B cell (primary cell): Measurements from ENCODE around the gene C6orf58. TPM values are rescaled to one million over a fixed set of nuclear protein-coding genes. Genes with fewer than 3 reads are reported as not detected.

ENCODE experiments used
- ATAC-seq: fragments of 200-7000 bp; cut with Tn5 transposase; one replicate; pipeline ENCODE4 v1.10.0; 2021; ENCODE audit warnings: low read depth, mild to moderate bottlenecking, moderate number of reproducible peaks, moderate library complexity
- CTCF ChIA-PET: fragments of 350-600 bp; sonication (Branson Sonifier 250); formaldehyde crosslinking; loops from one replicate; lab custom pipeline; 2021; ENCODE audit warnings: antibody characterized with exemption, inconsistent platforms; lab: Charles Lee
- POLR2A ChIA-PET: fragments of 350-600 bp; sonication (Branson Sonifier 250); formaldehyde crosslinking; loops from one replicate; lab custom pipeline; 2021; ENCODE audit warnings: antibody characterized with exemption; lab: Charles Lee
- DNase-seq: peaks from one replicate; pipeline ENCODE4 v3.0.0; 2013
- H2AFZ ChIP-seq: 2 replicates; pipeline ENCODE4 v1.6.1; 2012; ENCODE audit warnings: mild to moderate bottlenecking, low read depth, low read length; ENCODE audit not compliant: insufficient read depth, poor library complexity, severe bottlenecking
- H3K27ac ChIP-seq, 2 donors: 1 replicate in 1 of 2; 2 replicates in 1 of 2; pipeline ENCODE4 v1.5.1; 2012 to 2013; ENCODE audit warnings: low read length in 2 of 2, mild to moderate bottlenecking in 2 of 2, moderate library complexity in 1 of 2
- H3K27me3 ChIP-seq, 4 experiments: fragments of 200-600 bp in 1 of 4; sonication (generic) in 1 of 4; replicated peaks in 1 of 4; 1 replicate in 2 of 4; 2 replicates in 2 of 4; pipeline versions ENCODE4 v1.6.1 to v1.7.0; 2013 to 2016; ENCODE audit warnings: low read length in 3 of 4, mild to moderate bottlenecking in 2 of 4, mixed read lengths in 1 of 4, moderate library complexity in 1 of 4; ENCODE audit not compliant: insufficient read depth in 4 of 4, control insufficient read depth in 3 of 4; ENCODE audit errors: control extremely low read depth in 1 of 4
- H3K36me3 ChIP-seq, 2 experiments: replicated peaks in 1 of 2; 1 replicate in 1 of 2; 2 replicates in 1 of 2; pipeline versions ENCODE4 v1.6.1 to v1.7.1; 2013; ENCODE audit warnings: low read length in 1 of 2; ENCODE audit not compliant: insufficient read depth in 2 of 2, control insufficient read depth in 1 of 2; ENCODE audit errors: control extremely low read depth in 1 of 2, extremely low read depth in 1 of 2
- H3K4me1 ChIP-seq, 2 donors: fragments of 200-600 bp in 1 of 2; sonication (generic) in 1 of 2; 1 replicate in 1 of 2; 2 replicates in 1 of 2; pipeline versions ENCODE4 v1.5.1 to v1.6.1; 2013 to 2017; ENCODE audit warnings: low read length in 2 of 2; ENCODE audit not compliant: control insufficient read depth in 2 of 2, insufficient read depth in 2 of 2
- H3K4me2 ChIP-seq: replicated peaks from 2 replicates; pipeline ENCODE3; 2012; ENCODE audit warnings: mild to moderate bottlenecking, low read depth, low read length; ENCODE audit not compliant: poor library complexity, severe bottlenecking
- H3K4me3 ChIP-seq, 5 experiments: fragments of 200-600 bp in 1 of 5; sonication (generic) in 1 of 5; 1 replicate in 3 of 5; 2 replicates in 2 of 5; pipeline versions ENCODE4 v1.5.1 to v1.7.0; 2011 to 2016; ENCODE audit warnings: low read length in 4 of 5, mild to moderate bottlenecking in 4 of 5, low read depth in 2 of 5, control low read depth in 1 of 5, moderate library complexity in 1 of 5; ENCODE audit not compliant: insufficient read depth in 1 of 5; ENCODE audit errors: control extremely low read depth in 1 of 5, extremely low read depth in 1 of 5
- H3K79me2 ChIP-seq: fragments of 200-600 bp; sonication (generic); one replicate; pipeline ENCODE4 v1.6.0; 2016; ENCODE audit warnings: low read length; ENCODE audit not compliant: control insufficient read depth, insufficient read depth
- H3K9ac ChIP-seq: fragments of 200-600 bp; sonication (generic); 2 replicates; pipeline ENCODE4 v1.6.1; 2017; ENCODE audit warnings: mild to moderate bottlenecking, low read length, moderate library complexity
- H3K9me3 ChIP-seq, 3 donors: one replicate each; pipeline versions ENCODE4 v1.6.1 to v1.7.1; 2013; ENCODE audit warnings: low read length in 2 of 3; ENCODE audit not compliant: control insufficient read depth in 2 of 3, insufficient read depth in 1 of 3; ENCODE audit errors: control extremely low read depth in 1 of 3
- H4K20me1 ChIP-seq: 2 replicates; pipeline ENCODE4 v1.6.0; 2012; ENCODE audit warnings: mild to moderate bottlenecking, low read length; ENCODE audit not compliant: insufficient read depth, control insufficient read depth, poor library complexity, severe bottlenecking
- H3K27ac Mint-ChIP-seq: one replicate; pipeline ENCODE4 v1.8.0; 2021; ENCODE audit warnings: mixed read lengths
- H3K27me3 Mint-ChIP-seq: one replicate; pipeline ENCODE4 v1.8.0; 2021; ENCODE audit warnings: mixed read lengths
- H3K4me1 Mint-ChIP-seq: one replicate; pipeline ENCODE4 v1.8.0; 2021; ENCODE audit warnings: mixed read lengths
- H3K4me3 Mint-ChIP-seq: one replicate; pipeline ENCODE4 v1.8.0; 2021; ENCODE audit warnings: mixed read lengths
- H3K9me3 Mint-ChIP-seq: one replicate; pipeline ENCODE4 v1.8.0; 2022; ENCODE audit warnings: mixed read lengths; ENCODE audit not compliant: insufficient read depth
- EZH2 ChIP-seq: IDR thresholded peaks from 2 replicates; pipeline ENCODE4 v1.6.1; 2012; ENCODE audit warnings: borderline replicate concordance, low read depth, mild to moderate bottlenecking, moderate library complexity, low read length; ENCODE audit not compliant: insufficient read depth, poor library complexity, severe bottlenecking
- WGBS: methylation state at CpG from one replicate; pipeline ENCODE4 v1.1.5; 2013; ENCODE audit warnings: missing lambda C conversion rate; ENCODE audit not compliant: insufficient coverage; 5-methylcytosine and 5-hydroxymethylcytosine counted together
- intact Hi-C: fragments of 100-400 bp; cut with micrococcal nuclease; formaldehyde crosslinking; loops from one replicate; pipeline ENCODE4 v1.10.0; 2022
- polyA plus RNA-seq: library from polyadenylated mRNA; depleted of rRNA; stranded (reverse); fragments of >200 nt; gene quantifications from 2 replicates; pipeline ENCODE4 v1.2.3, GENCODE V29; 2012
- total RNA-seq, 2 donors: library from RNA; stranded (reverse); fragments of 120-200 nt in 1 of 2; gene quantifications; 1 replicate in 1 of 2; 2 replicates in 1 of 2; pipeline versions ENCODE4 v1.2.3 to v1.2.4, GENCODE V29; 2013 to 2022
- TF ChIP-seq, protein P1 (sequence below): fragments of 200-600 bp; IDR thresholded peaks from one replicate; pipeline ENCODE4 v1.8.0; 2022; ENCODE audit warnings: antibody characterized with exemption, mild to moderate bottlenecking

Gene C6orf58
- total and polyA plus RNA-seq, 2 donors (not counting 1 experiment from before 2014, with no cell fraction given) = not detected

DNA sequence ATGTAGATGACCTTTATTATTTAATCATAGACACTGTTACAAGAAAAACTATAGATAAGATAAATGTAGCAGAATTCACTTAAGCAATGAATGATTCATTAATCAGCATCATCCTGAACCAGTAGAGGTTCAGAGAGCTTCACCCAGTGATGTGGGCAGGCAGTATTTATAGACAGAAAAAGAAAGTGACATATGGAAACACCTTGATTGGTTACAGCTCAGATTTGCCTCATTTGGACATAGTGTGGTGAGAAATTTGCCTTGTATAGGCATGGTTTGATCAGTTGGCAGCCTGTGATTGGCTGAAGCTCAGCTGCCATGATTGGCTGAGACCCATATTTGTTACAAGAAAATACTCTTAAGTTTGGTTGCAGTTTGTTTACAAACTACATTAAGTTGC is 4.6 kb downstream of the C6orf58 start:
- CTCF ChIA-PET = no interaction called here
- ATAC-seq = no peak
- Mint-ChIP-seq H3K27me3 (peaks cover 2% of the 10 kb centered on the region), H3K27ac (no peak overlapping the region), H3K4me3 (no peak overlapping the region), H3K9me3 (no peaks in the 10 kb centered on the region), H3K4me1 (no peaks in the 10 kb centered on the region)
- H2AFZ ChIP-seq = no peak overlapping the region
- POLR2A ChIA-PET = no interaction called here
- H3K4me3 ChIP-seq = no peak overlapping the region
- intact Hi-C loops = no loop called here
- no peak overlapping the region for H3K27ac ChIP-seq
- H3K4me1 ChIP-seq = no peaks in the 10 kb centered on the region
- peaks cover 0 to 2% (median 0%) of the 10 kb centered on the region in 4 experiments for H3K27me3 ChIP-seq
- no peak overlapping the region for H3K9ac ChIP-seq
- no peak overlapping the region for H3K4me2 ChIP-seq
- no peaks in the 10 kb centered on the region for H3K79me2 ChIP-seq
- H4K20me1 ChIP-seq = no peaks in the 10 kb centered on the region
- H3K36me3 ChIP-seq = no peaks in the 10 kb centered on the region
- H3K9me3 ChIP-seq = no peaks in the 10 kb centered on the region
- DNase-seq = no peak
- no peak for TF ChIP-seq EZH2
- TF ChIP-seq, protein P1, sequence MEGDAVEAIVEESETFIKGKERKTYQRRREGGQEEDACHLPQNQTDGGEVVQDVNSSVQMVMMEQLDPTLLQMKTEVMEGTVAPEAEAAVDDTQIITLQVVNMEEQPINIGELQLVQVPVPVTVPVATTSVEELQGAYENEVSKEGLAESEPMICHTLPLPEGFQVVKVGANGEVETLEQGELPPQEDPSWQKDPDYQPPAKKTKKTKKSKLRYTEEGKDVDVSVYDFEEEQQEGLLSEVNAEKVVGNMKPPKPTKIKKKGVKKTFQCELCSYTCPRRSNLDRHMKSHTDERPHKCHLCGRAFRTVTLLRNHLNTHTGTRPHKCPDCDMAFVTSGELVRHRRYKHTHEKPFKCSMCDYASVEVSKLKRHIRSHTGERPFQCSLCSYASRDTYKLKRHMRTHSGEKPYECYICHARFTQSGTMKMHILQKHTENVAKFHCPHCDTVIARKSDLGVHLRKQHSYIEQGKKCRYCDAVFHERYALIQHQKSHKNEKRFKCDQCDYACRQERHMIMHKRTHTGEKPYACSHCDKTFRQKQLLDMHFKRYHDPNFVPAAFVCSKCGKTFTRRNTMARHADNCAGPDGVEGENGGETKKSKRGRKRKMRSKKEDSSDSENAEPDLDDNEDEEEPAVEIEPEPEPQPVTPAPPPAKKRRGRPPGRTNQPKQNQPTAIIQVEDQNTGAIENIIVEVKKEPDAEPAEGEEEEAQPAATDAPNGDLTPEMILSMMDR = no peak

DNA sequence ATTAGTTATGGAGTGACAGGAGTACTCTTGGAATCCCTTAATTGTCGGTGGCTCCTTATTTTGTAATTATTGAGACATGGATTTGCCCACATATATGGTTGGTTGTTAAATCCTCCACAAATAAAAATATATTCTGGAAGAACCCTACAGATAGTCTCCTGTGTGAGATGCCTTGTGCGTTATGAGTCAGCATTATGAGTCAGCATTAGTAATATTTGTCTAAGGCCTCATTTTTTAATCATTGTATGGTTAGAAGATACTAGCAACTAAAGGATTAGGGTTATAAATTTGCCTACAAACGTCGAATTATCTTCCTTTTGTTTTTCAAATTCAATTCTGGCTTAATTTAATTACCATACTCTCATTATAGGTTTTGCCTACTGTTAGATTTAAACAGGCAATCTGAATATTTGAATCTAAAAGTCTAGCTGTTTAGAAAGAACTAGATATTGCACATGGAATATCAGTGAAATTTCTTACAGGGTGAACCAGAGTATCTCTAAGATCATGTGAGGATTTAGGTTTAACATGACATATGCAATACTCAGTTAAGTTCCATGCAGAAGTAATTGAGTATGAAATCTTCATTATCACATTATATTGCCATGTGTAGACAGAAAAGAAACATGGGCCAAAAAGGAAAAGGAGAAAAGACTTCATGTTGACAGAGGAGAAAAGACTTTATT is 5.9 kb downstream of the C6orf58 start:
- no peaks in the 10 kb centered on the region for H4K20me1 ChIP-seq
- no CpG with 5 or more reads among the region's 4 CpGs for WGBS
- CTCF ChIA-PET = no interaction called here
- Mint-ChIP-seq H3K9me3 (no peaks in the 10 kb centered on the region), H3K4me3 (no peak overlapping the region), H3K27ac (no peak overlapping the region), H3K4me1 (no peaks in the 10 kb centered on the region), H3K27me3 (peaks cover 3% of the 10 kb centered on the region)
- no peaks in the 10 kb centered on the region for H3K9me3 ChIP-seq
- DNase-seq = no peak
- no peaks in the 10 kb centered on the region for H3K4me1 ChIP-seq
- no peak overlapping the region for H3K27ac ChIP-seq
- no peak for ATAC-seq
- H3K9ac ChIP-seq = no peak overlapping the region
- H2AFZ ChIP-seq = no peak overlapping the region
- H3K79me2 ChIP-seq = no peaks in the 10 kb centered on the region
- no peaks in the 10 kb centered on the region for H3K27me3 ChIP-seq
- H3K36me3 ChIP-seq = no peaks in the 10 kb centered on the region
- POLR2A ChIA-PET = no interaction called here
- H3K4me2 ChIP-seq = no peak overlapping the region
- intact Hi-C loops = no loop called here
- TF ChIP-seq, protein P1 = no peak
- no peak for TF ChIP-seq EZH2
- H3K4me3 ChIP-seq = no peak overlapping the region
